ENCODE data around the gene HMGB4.

HMGB4 gene

GRCh38 chr1:33863779-33864178 lies at the start of gene HMGB4:
HMGB4 (plus strand) TSS chr1:33864079; CDS start chr1:33864192, 113 bp downstream.
- Histone ChIP-seq H3K9me3 (ENCODE audit: control insufficient read depth, insufficient read depth, low read length) (no peaks in the 10 kb centered on the region), H3K36me3 (ENCODE audit: control insufficient read depth, low read length) (no peaks in the 10 kb centered on the region), H3K4me1 (ENCODE audit: control insufficient read depth, low read length) (no peaks in the 10 kb centered on the region), H3K4me3 (ENCODE audit: low read length) (no peak within 1 kb of the TSS), H4K20me1 (ENCODE audit: control insufficient read depth, insufficient read depth, low read depth, low read length) (no peaks in the 10 kb centered on the region), H3K79me2 (ENCODE audit: control insufficient read depth, low read length) (no peaks in the 10 kb centered on the region), H3K27ac (ENCODE audit: low read depth, low read length) (no peak within 1 kb of the TSS), H3K4me2 (ENCODE audit: low read length) (no peak within 1 kb of the TSS), H3K9me2 (replicated peaks; ENCODE audit: control insufficient read depth, low read length) (no peaks in the 10 kb centered on the region), H3K27me3 (ENCODE audit: control insufficient read depth, low read length) (no peaks in the 10 kb centered on the region), H3F3A (ENCODE audit: control insufficient read depth, insufficient read depth) (no peaks in the 10 kb centered on the region)
- TF ChIP-seq CTCF (IDR thresholded peaks at IDR 0.05; ENCODE audit: low read depth, low read length, poor library complexity, severe bottlenecking) (no peak), EZH2phosphoT487 (IDR thresholded peaks at IDR 0.05; ENCODE audit: borderline replicate concordance, low read length) (no peak)

GRCh38 chr1:33814166-33814565 lies 49.7 kb upstream of the HMGB4 start:
- Histone ChIP-seq H3K36me3 (ENCODE audit: control insufficient read depth, low read length) (no peaks in the 10 kb centered on the region), H3K9me3 (ENCODE audit: control insufficient read depth, insufficient read depth, low read length) (no peaks in the 10 kb centered on the region), H3K9me2 (replicated peaks; ENCODE audit: control insufficient read depth, low read length) (no peaks in the 10 kb centered on the region), H3F3A (ENCODE audit: control insufficient read depth, insufficient read depth) (no peaks in the 10 kb centered on the region), H4K20me1 (ENCODE audit: control insufficient read depth, insufficient read depth, low read depth, low read length) (no peaks in the 10 kb centered on the region), H3K4me3 (ENCODE audit: low read length) (no peak overlapping the region), H3K27me3 (ENCODE audit: control insufficient read depth, low read length) (peaks cover 2% of the 10 kb centered on the region; the same call in 1 of the 2 replicates), H3K4me1 (ENCODE audit: control insufficient read depth, low read length) (no peaks in the 10 kb centered on the region), H3K79me2 (ENCODE audit: control insufficient read depth, low read length) (no peaks in the 10 kb centered on the region), H3K4me2 (ENCODE audit: low read length) (no peak overlapping the region), H3K27ac (ENCODE audit: low read depth, low read length) (no peak overlapping the region)
- TF ChIP-seq CTCF (IDR thresholded peaks at IDR 0.05; ENCODE audit: low read depth, low read length, poor library complexity, severe bottlenecking) = no peak
- TF ChIP-seq EZH2phosphoT487 (IDR thresholded peaks at IDR 0.05; ENCODE audit: borderline replicate concordance, low read length) = no peak

- Histone ChIP-seq H3K4me3 (ENCODE audit: low read length) (no peak overlapping the region), H4K20me1 (ENCODE audit: control insufficient read depth, insufficient read depth, low read depth, low read length) (no peaks in the 10 kb centered on the region), H3K27me3 (ENCODE audit: control insufficient read depth, low read length) (peaks cover 2% of the 10 kb centered on the region; the same call in 1 of the 2 replicates), H3F3A (ENCODE audit: control insufficient read depth, insufficient read depth) (no peaks in the 10 kb centered on the region), H3K9me3 (ENCODE audit: control insufficient read depth, insufficient read depth, low read length) (no peaks in the 10 kb centered on the region), H3K9me2 (replicated peaks; ENCODE audit: control insufficient read depth, low read length) (no peaks in the 10 kb centered on the region), H3K27ac (ENCODE audit: low read depth, low read length) (no peak overlapping the region), H3K79me2 (ENCODE audit: control insufficient read depth, low read length) (no peaks in the 10 kb centered on the region), H3K36me3 (ENCODE audit: control insufficient read depth, low read length) (no peaks in the 10 kb centered on the region), H3K4me1 (ENCODE audit: control insufficient read depth, low read length) (no peaks in the 10 kb centered on the region), H3K4me2 (ENCODE audit: low read length) (no peak overlapping the region)
- no peak for TF ChIP-seq EZH2phosphoT487 (IDR thresholded peaks at IDR 0.05; ENCODE audit: borderline replicate concordance, low read length)
- no peak for TF ChIP-seq CTCF (IDR thresholded peaks at IDR 0.05; ENCODE audit: low read depth, low read length, poor library complexity, severe bottlenecking)
These were observed 48.8 kb upstream of the HMGB4 start for GRCh38 chr1:33815061-33815460.

Measured in DOHH2 (cell line).